Osteocyte (in vitro differentiated cells): ENCODE data around the gene TSHZ2. TPM values are rescaled to one million over a fixed set of nuclear protein-coding genes. Genes with fewer than 3 reads are reported as not detected.

ENCODE experiments used
- DNase-seq: peaks from one replicate; pipeline ENCODE4 v3.0.0; 2021; ENCODE audit warnings: mixed read lengths; ENCODE audit not compliant: unreplicated experiment; ENCODE audit errors: extremely low spot score
- H3K27ac Mint-ChIP-seq: one replicate; pipeline ENCODE4 v1.8.0; 2021; ENCODE audit warnings: mild to moderate bottlenecking, mixed read lengths; ENCODE audit not compliant: unreplicated experiment
- H3K27me3 Mint-ChIP-seq: one replicate; pipeline ENCODE4 v1.8.0; 2021; ENCODE audit warnings: mixed read lengths; ENCODE audit not compliant: unreplicated experiment
- H3K36me3 Mint-ChIP-seq: one replicate; pipeline ENCODE4 v1.8.0; 2021; ENCODE audit warnings: mixed read lengths; ENCODE audit not compliant: unreplicated experiment
- H3K4me1 Mint-ChIP-seq: one replicate; pipeline ENCODE4 v1.8.0; 2021; ENCODE audit warnings: mixed read lengths; ENCODE audit not compliant: unreplicated experiment
- H3K4me3 Mint-ChIP-seq: one replicate; pipeline ENCODE4 v1.8.0; 2021; ENCODE audit warnings: mild to moderate bottlenecking, moderate library complexity, mixed read lengths; ENCODE audit not compliant: unreplicated experiment
- H3K9me3 Mint-ChIP-seq: one replicate; pipeline ENCODE4 v1.8.0; 2021; ENCODE audit warnings: mixed read lengths; ENCODE audit not compliant: unreplicated experiment
- total RNA-seq: library from RNA; stranded (reverse); gene quantifications from 2 replicates; pipeline ENCODE4 v1.2.1, GENCODE V29; 2021
- TF ChIP-seq, protein P1 (sequence below): fragments of 200-600 bp; sonication (generic); IDR thresholded peaks from 2 replicates; pipeline ENCODE4 v1.5.0; 2021; ENCODE audit warnings: antibody characterized with exemption, mild to moderate bottlenecking, moderate library complexity

Gene TSHZ2
- total RNA-seq, 1 donor from 2014 or later: not detected

- no peak overlapping the region for H3K4me3 Mint-ChIP-seq
- DNase-seq: no peak
- no peaks in the 10 kb centered on the region for H3K36me3 Mint-ChIP-seq
- no peak overlapping the region for H3K27ac Mint-ChIP-seq
- H3K4me1 Mint-ChIP-seq: no peaks in the 10 kb centered on the region
- H3K9me3 Mint-ChIP-seq: no peaks in the 10 kb centered on the region
- H3K27me3 Mint-ChIP-seq: peaks cover 4% of the 10 kb centered on the region
- TF ChIP-seq, protein P1, sequence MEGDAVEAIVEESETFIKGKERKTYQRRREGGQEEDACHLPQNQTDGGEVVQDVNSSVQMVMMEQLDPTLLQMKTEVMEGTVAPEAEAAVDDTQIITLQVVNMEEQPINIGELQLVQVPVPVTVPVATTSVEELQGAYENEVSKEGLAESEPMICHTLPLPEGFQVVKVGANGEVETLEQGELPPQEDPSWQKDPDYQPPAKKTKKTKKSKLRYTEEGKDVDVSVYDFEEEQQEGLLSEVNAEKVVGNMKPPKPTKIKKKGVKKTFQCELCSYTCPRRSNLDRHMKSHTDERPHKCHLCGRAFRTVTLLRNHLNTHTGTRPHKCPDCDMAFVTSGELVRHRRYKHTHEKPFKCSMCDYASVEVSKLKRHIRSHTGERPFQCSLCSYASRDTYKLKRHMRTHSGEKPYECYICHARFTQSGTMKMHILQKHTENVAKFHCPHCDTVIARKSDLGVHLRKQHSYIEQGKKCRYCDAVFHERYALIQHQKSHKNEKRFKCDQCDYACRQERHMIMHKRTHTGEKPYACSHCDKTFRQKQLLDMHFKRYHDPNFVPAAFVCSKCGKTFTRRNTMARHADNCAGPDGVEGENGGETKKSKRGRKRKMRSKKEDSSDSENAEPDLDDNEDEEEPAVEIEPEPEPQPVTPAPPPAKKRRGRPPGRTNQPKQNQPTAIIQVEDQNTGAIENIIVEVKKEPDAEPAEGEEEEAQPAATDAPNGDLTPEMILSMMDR: no peak
These were observed 515.5 kb downstream of the TSHZ2 start for GRCh38 chr20:53487461-53488200.

DNA sequence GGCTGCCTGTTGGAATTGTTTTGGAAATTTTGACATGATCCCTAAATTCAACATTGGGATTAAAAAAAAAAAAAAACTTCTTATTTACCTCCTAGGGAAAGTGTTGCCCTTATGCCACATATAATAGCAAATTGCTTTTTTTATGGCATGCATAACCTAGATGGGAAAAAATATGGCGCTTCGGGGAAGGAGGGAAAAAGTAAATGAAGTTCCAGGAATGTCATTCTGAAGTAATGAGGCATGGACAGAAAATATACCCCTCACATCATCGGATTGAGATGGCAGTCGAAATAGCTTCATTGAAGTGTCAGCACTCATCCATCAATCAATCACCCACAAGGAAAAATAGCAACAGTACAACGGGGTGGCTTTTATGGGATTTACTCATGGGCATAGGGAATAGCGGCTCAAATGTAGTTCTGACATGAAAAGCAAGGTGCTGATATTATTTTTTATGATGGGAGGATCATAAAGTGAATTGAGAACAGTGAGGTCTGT is 516.7 kb downstream of the TSHZ2 start:
- Mint-ChIP-seq H3K27ac (no peak overlapping the region), H3K9me3 (no peaks in the 10 kb centered on the region), H3K4me3 (no peak overlapping the region), H3K36me3 (no peaks in the 10 kb centered on the region), H3K27me3 (peaks cover 4% of the 10 kb centered on the region), H3K4me1 (peaks cover 6% of the 10 kb centered on the region)
- TF ChIP-seq, protein P1: no peak
- no peak for DNase-seq

- Mint-ChIP-seq H3K27me3 (peaks cover 4% of the 10 kb centered on the region), H3K4me1 (peaks cover 6% of the 10 kb centered on the region)
These were observed 517.4 kb downstream of the TSHZ2 start for GRCh38 chr20:53489528-53489927.

GRCh38 chr20:53490620-53491019 is 518.5 kb downstream of the TSHZ2 start:
- no peak for DNase-seq
- Mint-ChIP-seq H3K4me3 (no peak overlapping the region), H3K4me1 (peaks cover 6% of the 10 kb centered on the region), H3K27ac (no peak overlapping the region), H3K36me3 (no peaks in the 10 kb centered on the region), H3K27me3 (peaks cover 4% of the 10 kb centered on the region), H3K9me3 (no peaks in the 10 kb centered on the region)
- TF ChIP-seq, protein P1: no peak

More at GRCh38 chr20:53489528-53489927, 517.4 kb downstream of the TSHZ2 start:
- no peak for DNase-seq
- Mint-ChIP-seq H3K27ac (no peak overlapping the region), H3K9me3 (no peaks in the 10 kb centered on the region), H3K36me3 (no peaks in the 10 kb centered on the region), H3K4me3 (no peak overlapping the region)
- TF ChIP-seq, protein P1: no peak

DNA sequence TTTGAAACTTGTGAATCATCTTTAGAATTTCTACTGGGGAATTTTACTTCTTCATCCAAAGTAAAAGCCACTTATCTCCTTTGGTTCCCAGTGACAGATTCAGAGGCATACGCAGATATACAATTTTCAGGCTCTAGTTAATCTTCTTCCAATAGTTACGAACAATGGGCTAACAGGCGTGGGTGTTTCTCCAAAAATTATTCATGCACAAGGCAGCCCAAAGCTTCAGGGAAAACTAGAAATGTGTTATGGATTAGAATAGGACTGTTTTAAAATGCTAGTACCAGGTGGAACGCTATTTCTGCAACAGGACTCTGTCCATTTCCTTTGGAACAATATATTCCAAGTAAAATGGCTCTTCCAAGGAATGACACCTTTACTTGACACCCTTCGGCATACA is 519.3 kb downstream of the TSHZ2 start:
- Mint-ChIP-seq H3K9me3 (no peaks in the 10 kb centered on the region), H3K27me3 (peaks cover 4% of the 10 kb centered on the region), H3K4me3 (no peak overlapping the region), H3K36me3 (no peaks in the 10 kb centered on the region), H3K4me1 (peaks cover 6% of the 10 kb centered on the region), H3K27ac (no peak overlapping the region)
- no peak for DNase-seq
- TF ChIP-seq, protein P1: no peak
